Bone marrow (tissue), 2 donors: ENCODE data around the gene MALRD1.

Experiments used
- DNase-seq, 2 donors: peaks; one replicate each; lab custom pipeline; 2025; lab: John Stamatoyannopoulos, UW

Gene MALRD1

DNA sequence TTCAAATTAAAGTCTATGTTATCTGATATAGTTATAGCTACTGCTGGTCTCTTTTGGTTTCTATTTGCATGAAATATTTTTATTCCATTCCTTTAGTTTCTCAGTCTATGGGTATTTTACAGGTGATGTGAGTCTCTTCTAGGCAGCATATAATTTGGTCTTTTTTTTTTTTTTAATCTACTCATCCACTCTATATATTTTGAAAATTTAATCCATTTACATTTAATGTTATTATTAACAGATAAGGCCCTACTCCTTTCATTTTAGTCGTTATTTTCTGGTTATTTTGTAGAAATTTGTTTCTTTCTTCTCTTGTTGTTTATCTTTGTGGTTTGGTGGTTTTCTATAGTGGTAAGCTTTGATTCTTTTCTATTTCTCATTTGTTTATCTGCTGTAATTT lies 58.8 kb downstream of the MALRD1 start:
- no peak for DNase-seq

GRCh38 chr10:19111501-19112267 lies 63.1 kb downstream of the MALRD1 start:
- no peak for DNase-seq

GRCh38 chr10:19117438-19117837 lies 68.8 kb downstream of the MALRD1 start:
- no peak for DNase-seq

DNA sequence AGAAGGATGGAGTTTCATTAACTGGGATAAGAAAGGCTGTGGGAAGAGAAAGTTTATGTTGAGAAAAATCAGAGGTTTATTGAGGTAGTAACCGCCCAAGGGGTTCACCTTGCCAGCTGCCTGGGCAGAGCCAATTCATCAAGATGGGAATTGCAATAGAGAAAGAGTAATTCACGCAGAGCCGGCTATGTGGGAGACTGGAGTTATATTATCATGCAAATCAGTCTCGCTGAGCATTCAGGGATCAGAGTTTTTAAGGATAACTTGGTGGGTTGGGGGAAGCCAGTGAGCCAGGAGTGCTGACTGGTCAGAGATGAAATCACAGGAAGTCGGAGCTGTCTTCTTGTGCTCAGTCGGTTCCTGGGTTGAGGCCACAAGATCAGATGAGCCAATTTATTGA lies 70.6 kb downstream of the MALRD1 start:
- no peak for DNase-seq

GRCh38 chr10:19120381-19120908 lies 71.8 kb downstream of the MALRD1 start:
- DNase-seq, result no peak

DNA sequence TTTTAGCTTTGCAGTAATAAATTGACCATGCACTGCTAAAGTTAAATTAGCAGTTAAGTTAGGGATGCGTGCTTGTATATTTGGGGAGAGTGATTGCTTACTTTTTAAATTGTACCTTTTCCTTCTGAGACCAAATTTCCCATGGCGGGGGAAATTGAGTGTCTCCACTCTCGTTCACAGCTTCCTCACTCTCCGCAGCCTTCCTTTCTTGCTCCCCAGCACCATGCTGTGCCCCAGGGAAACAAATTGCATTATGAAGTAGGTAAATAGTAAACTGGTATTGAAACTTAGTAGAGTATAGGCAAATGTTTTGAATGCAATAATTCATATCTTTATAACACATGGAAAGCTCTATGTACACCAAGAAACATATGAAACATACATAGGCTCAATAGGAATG lies 85.4 kb downstream of the MALRD1 start:
- no peak for DNase-seq

DNA sequence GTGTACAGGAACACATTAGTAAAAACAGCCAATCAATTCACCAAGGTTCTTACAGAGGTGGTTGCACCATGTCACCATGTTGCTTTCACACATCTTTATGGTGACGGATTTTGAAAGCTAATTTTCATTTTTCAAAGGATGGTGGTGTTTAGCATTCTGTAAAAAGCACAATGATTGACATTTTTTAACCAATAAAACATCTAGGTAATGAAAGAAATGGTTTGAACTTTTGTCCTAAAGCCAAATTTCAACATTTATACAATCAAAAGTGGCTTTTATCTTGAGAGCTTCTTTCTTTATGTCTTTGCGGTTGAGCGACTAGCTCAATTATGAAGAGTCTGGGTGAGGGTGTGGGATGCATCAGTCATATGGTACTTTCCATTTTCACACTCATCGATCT lies 94.4 kb downstream of the MALRD1 start:
- DNase-seq, result no peak

DNA sequence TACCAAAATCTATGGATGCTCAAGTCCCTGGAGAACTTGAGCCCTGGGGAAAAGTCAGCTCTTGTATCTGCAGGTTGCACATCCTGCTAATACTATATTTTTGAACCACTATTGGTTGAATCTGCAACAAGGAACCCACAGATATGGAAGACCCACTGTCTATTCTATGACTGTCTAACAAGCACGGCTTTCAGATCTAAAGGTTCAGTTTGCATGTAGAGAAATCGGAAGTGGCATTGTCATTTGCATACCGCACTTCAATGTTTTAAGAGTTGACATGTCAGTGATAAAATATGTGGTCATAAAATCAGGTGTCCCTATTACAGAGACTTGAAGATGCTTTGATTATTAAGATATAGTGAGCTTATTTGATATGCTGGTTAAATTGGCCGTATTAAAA lies 95.6 kb downstream of the MALRD1 start:
- DNase-seq, result no peak

DNA sequence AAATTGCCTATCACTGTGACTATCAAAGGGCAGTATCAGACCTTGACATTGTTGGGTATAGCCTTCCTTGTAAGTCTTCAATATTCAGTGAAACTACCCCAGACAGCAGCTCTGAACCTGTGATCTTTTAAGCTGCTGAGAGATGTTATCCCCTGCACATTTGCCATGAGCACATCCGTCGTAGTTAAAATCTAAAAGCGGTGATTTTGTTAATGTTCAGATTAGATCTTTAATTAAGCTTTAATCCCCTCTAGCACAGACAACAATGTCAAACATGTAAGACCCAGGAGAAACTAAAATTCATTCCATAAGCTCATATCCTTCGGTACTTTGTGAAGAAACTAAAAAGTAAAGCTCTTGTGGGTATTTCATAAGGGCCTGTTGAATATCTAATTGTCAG lies 105.8 kb downstream of the MALRD1 start:
- DNase-seq, result no peak

GRCh38 chr10:19158358-19158757 lies 109.8 kb downstream of the MALRD1 start:
- DNase-seq, result no peak

- DNase-seq, result no peak
Observed at GRCh38 chr10:19158870-19159269, 110.3 kb downstream of the MALRD1 start.

DNA sequence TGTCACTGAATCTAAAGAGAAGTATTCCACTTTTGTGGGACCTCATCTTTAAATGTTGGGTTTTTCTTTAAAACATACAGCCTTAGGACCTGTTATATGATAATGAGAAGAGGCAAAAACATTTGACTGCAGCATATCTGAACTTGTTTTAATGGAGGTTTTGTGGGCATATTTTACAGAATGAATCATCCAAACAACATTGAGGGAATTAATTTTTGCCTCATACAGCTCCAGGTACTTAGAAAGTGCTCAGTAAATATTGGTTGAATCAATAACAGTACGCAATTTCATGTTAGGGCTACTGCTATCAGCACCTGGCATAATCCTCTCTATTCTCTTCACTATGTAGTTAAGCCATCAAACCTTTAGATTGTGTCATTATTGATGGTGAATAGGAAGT lies 115.9 kb downstream of the MALRD1 start:
- no peak for DNase-seq

- DNase-seq, result no peak
Observed at GRCh38 chr10:19168584-19168983, 120.0 kb downstream of the MALRD1 start.

GRCh38 chr10:19169041-19169440 lies 120.4 kb downstream of the MALRD1 start:
- no peak for DNase-seq

- no peak for DNase-seq
Observed at GRCh38 chr10:19169684-19170083, 121.1 kb downstream of the MALRD1 start.

DNA sequence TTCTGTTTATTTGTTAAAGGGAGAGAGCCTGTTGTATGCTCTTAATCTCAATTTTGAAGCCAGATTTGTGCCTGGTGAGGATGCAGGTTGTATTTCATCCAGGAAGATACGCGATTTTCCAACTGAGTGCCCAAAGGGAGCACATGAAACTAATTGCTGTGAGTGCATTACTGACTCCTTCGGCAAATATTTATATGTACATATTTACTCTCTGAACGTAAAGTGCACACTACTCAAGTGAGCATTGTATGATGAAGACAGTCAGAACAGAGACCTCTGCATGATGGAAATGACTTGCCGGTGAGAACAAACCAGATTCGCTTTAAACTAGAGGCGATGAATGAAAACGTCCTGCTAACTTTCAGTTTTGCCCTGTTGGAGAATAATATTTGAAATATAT lies 130.1 kb downstream of the MALRD1 start:
- DNase-seq, result no peak

GRCh38 chr10:19184891-19185290 lies 136.3 kb downstream of the MALRD1 start:
- no peak for DNase-seq

DNA sequence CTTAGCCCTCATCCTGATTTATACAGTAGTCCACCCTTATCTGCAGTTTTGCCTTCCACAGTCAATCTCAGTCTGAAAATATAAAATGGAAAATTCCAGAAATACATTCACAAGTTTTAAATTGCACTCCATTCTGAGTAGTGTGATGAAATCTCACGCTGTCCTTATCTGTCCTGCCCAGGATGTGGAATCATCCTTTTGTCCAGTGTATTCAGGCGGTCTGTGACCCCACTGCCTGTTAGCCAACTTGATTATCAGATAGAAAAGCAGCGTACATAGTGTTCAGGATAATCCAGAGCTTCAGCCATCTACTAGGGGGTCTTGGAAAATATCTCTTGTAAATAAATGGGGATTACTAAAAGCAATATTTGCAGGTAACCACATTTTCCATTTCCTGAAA lies 146.3 kb downstream of the MALRD1 start:
- DNase-seq, result no peak

DNA sequence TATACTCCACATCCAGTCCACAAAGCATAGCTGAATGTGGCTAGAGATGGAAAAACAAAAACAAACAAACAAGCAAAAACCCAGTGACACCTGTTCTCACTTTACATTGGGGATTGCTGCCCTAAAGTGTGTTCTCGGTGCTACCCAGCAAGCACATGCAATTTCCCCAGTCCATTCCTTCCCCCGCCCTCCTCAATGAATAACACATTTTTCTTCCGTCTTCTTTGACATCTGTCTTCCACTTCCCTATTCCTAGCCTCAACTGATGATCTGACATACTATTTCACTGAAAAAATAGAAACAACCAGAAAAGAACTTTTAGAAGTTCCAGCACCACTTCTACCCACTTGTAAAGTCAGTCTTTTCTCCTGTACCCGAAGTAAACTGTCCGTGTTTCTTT lies 147.1 kb downstream of the MALRD1 start:
- DNase-seq, result no peak

DNA sequence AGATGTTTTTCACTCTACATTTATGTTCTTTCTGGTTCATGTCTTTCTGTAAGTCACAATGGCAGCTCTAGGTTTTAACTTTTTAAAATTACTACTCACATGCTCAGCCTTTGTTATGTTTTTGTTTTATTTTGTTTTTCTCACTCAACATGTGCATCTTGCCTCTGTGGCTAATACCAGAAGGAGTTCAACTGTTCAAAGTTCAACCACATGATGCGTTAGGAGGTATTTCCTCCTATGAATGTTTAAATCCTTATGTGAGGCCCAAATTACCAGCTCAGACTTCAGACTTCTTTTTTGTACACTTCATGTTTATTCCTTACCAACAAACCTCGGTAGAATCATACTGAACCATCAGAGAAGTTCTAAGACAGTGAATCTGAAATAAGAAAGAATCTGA lies 151.6 kb downstream of the MALRD1 start:
- no peak for DNase-seq

DNA sequence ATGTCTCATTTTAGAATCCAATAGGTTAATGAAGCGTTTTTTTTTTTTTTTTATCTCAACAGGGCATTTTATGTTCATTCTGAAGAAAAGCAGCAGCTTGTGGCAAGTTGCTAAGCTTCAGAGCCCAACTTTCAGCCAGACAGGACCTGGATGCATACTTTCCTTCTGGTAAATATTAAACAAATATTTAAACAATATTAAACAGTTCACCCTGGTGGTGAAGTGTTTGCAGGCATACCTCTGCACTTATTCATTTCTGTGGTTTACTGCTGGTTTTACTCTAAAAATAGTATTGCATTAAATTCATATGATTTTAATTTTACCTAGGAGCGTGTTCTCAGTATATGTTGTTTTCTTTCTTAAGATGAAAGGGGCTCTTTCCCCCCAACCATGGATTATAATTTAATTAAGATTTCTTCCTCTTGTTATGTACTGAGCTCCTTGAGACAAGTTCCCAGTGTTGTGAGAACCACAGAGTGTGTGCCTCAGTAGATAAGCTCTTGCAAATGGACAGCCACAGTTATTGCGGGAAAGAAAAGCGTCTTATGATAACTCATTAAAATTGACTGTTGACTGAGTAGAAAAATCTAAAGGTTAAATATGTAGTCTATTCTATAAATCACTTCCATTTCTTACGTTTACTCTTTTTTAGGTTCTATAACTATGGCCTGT lies 155.8 kb downstream of the MALRD1 start:
- no peak for DNase-seq

DNA sequence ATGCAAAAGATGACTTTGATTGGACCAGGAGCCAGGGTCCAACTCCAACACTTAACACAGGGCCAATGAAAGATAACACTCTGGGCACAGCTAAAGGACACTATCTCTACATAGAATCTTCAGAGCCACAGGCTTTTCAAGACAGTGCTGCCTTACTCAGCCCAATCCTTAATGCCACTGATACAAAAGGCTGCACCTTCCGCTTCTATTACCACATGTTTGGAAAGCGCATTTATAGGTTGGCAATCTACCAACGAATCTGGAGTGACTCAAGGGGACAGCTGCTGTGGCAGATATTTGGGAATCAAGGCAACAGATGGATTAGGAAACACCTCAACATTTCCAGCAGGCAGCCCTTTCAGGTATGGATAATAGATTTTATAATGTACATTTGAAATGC lies 160.7 kb downstream of the MALRD1 start:
- DNase-seq, result no peak

GRCh38 chr10:19212590-19212989 lies 164.0 kb downstream of the MALRD1 start:
- DNase-seq, result no peak

DNA sequence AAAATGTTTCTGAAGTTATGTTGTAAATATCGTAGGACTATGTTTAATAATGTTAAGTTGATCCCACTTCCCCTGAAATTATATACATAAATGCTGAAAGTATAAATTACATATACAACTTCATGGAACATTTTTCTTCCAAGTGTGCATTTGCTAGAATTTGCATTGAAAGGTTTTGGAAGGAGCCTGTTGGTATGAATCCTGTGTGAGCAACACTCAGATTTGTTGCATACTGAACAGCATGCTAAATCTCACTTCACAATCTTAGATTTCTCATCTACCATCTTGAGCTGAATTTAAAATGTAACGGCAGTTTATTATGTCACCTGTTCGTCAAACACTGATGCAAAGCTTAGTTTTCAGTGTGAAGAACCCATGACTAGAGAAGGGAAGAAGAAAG lies 172.6 kb downstream of the MALRD1 start:
- no peak for DNase-seq
